OCI-LY3 (cell line): ENCODE results near the gene NOL4.

Experiments
- CTCF ChIP-seq: fragments of 200-600, 300-600 bp; sonication (generic); IDR thresholded peaks from 2 replicates; pipeline ENCODE4 v1.5.1; 2014; ENCODE audit warnings: antibody characterized with exemption, low read length, low read depth
- EZH2phosphoT487 ChIP-seq: fragments of 200-600 bp; shearing (Covaris generic); IDR thresholded peaks from 2 replicates; pipeline ENCODE4 v1.6.1; 2018; ENCODE audit warnings: antibody characterized with exemption, mixed run types, low read depth

- TF ChIP-seq CTCF: no peak
- TF ChIP-seq EZH2phosphoT487: no peak
These were observed 473 bp upstream of the NOL4 start for GRCh38 chr18:34225218-34225553.
